GM12878 (cell line): Measurements from ENCODE around the gene FAM50A. TPM values are rescaled to one million over a fixed set of nuclear protein-coding genes. Genes with fewer than 3 reads are reported as not detected.

Experiments
- ATAC-seq: fragments of 200-7000 bp; cut with Tn5 transposase; 3 replicates; pipeline ENCODE4 v1.9.1; 2020; ENCODE audit warnings: mild to moderate bottlenecking, moderate library complexity
- BruUV-seq: library from RNA; stranded (reverse); fragments of 400-500 nt; replicated peaks from 2 replicates; lab custom pipeline; 2021; lab: Mats Ljungman, UMichigan
- CTCF ChIA-PET: fragments of 300-600 bp; sonication (Branson Sonifier 250); formaldehyde crosslinking; extraction: SDS; loops from one replicate; lab custom pipeline; 2021; ENCODE audit warnings: inconsistent platforms; lab: Yijun Ruan, JAX
- POLR2A ChIA-PET: fragments of 350-600 bp; formaldehyde crosslinking; extraction: SDS; loops from one replicate; lab custom pipeline; 2021; ENCODE audit warnings: inconsistent platforms; lab: Charles Lee
- RAD21 ChIA-PET: fragments of 300-600 bp; sonication (Branson Sonifier 250); formaldehyde crosslinking; loops from one replicate; lab custom pipeline; 2023; ENCODE audit warnings: antibody characterized with exemption; ENCODE audit not compliant: unreplicated experiment; lab: Charles Lee
- SMC1A ChIA-PET: fragments of 300-600 bp; sonication (Branson Sonifier 250); formaldehyde crosslinking; loops from one replicate; lab custom pipeline; 2023; ENCODE audit not compliant: unreplicated experiment, uncharacterized antibody; lab: Charles Lee
- DNase-seq: peaks from one replicate; pipeline ENCODE4 v3.0.0-alpha.2; 2011; ENCODE audit warnings: low read depth, low spot score
- FAIRE-seq: peaks from 3 replicates; lab custom pipeline; 2011; peaks lifted over from hg19 to GRCh38; lab: Jason Lieb, UNC
- H2AFZ ChIP-seq: 2 replicates; pipeline ENCODE4 v1.6.0; 2011; ENCODE audit warnings: low read depth, low read length, control low read depth; ENCODE audit not compliant: control insufficient read depth
- H3K27ac ChIP-seq: 2 replicates; pipeline ENCODE4 v1.5.1; 2011; ENCODE audit warnings: control low read depth; ENCODE audit not compliant: control insufficient read depth, insufficient read depth
- H3K27me3 ChIP-seq, 2 experiments: replicated peaks in 1 of 2; 2 replicates each; pipeline versions ENCODE4 v1.6.0 to v1.6.1; 2011; ENCODE audit warnings: low read length in 1 of 2; ENCODE audit not compliant: control insufficient read depth in 2 of 2, insufficient read depth in 2 of 2
- H3K36me3 ChIP-seq, 2 experiments: 2 replicates each; pipeline ENCODE4 v1.5.1; 2011; ENCODE audit warnings: low read length in 1 of 2; ENCODE audit not compliant: control insufficient read depth in 2 of 2, insufficient read depth in 2 of 2
- H3K4me1 ChIP-seq: 2 replicates; pipeline ENCODE4 v1.6.1; 2011; ENCODE audit warnings: mild to moderate bottlenecking, low read length, moderate library complexity, mixed read lengths; ENCODE audit not compliant: control insufficient read depth, insufficient read depth
- H3K4me2 ChIP-seq: 2 replicates; pipeline ENCODE4 v1.6.0; 2011; ENCODE audit warnings: control low read depth; ENCODE audit not compliant: control insufficient read depth, insufficient read depth
- H3K4me3 ChIP-seq: fragments of 200-600 bp; sonication (generic); 2 replicates; pipeline ENCODE4 v1.5.1; 2016
- H3K79me2 ChIP-seq: 2 replicates; pipeline ENCODE4 v1.6.0; 2011; ENCODE audit warnings: low read length; ENCODE audit not compliant: control insufficient read depth, insufficient read depth
- H3K9ac ChIP-seq: 2 replicates; pipeline ENCODE4 v1.8.0; 2011; ENCODE audit warnings: low read length, control low read depth, mixed read lengths; ENCODE audit not compliant: control insufficient read depth, insufficient read depth
- H3K9me3 ChIP-seq: replicated peaks from 3 replicates; pipeline ENCODE4 v1.5.1; 2011; ENCODE audit warnings: mild to moderate bottlenecking, low read length; ENCODE audit not compliant: control insufficient read depth, insufficient read depth
- H4K20me1 ChIP-seq: 2 replicates; pipeline ENCODE4 v1.6.0; 2011; ENCODE audit not compliant: control insufficient read depth, insufficient read depth
- CREM ChIP-seq: IDR thresholded peaks from 2 replicates; pipeline ENCODE4 v1.6.1; 2014; ENCODE audit warnings: antibody characterized with exemption, low read depth
- EZH2 ChIP-seq: IDR thresholded peaks from 2 replicates; pipeline ENCODE4 v1.6.1; 2012; ENCODE audit warnings: low read depth, mild to moderate bottlenecking, control low read depth, inconsistent platforms, low read length, borderline replicate concordance; ENCODE audit not compliant: control insufficient read depth
- FOXM1 ChIP-seq: IDR thresholded peaks from 2 replicates; pipeline ENCODE4 v1.6.1; 2012; ENCODE audit warnings: low read depth, mild to moderate bottlenecking, inconsistent platforms, low read length, moderate library complexity
- MEF2A ChIP-seq: IDR thresholded peaks from 2 replicates; pipeline ENCODE4 v1.6.1; 2011; ENCODE audit warnings: low read depth, mild to moderate bottlenecking, low read length, moderate library complexity; ENCODE audit not compliant: insufficient read depth
- MXI1 ChIP-seq: fragments of 150-350 bp; IDR thresholded peaks from 2 replicates; pipeline ENCODE4 v1.6.1; 2011; ENCODE audit warnings: low read depth, mild to moderate bottlenecking, inconsistent platforms, low read length, improper control_type of control experiment
- MYB ChIP-seq: fragments of 150-350 bp; IDR thresholded peaks from 2 replicates; pipeline ENCODE4 v1.6.1; 2014; ENCODE audit warnings: mild to moderate bottlenecking, low read depth, low read length, borderline replicate concordance
- RAD51 ChIP-seq: fragments of 450-650 bp; IDR thresholded peaks from 2 replicates; pipeline ENCODE4 v1.6.1; 2016; ENCODE audit warnings: moderate library complexity, mild to moderate bottlenecking, inconsistent platforms
- SMAD5 ChIP-seq: IDR thresholded peaks from 2 replicates; pipeline ENCODE4 v1.6.1; 2016; ENCODE audit warnings: antibody characterized with exemption, low read depth
- SMC3 ChIP-seq: IDR thresholded peaks from 2 replicates; pipeline ENCODE4 v1.6.1; 2011; ENCODE audit warnings: low read length, improper control_type of control experiment, borderline replicate concordance
- TBL1XR1 ChIP-seq: IDR thresholded peaks from 2 replicates; pipeline ENCODE4 v1.6.1; 2012; ENCODE audit warnings: low read depth, low read length, improper control_type of control experiment
- WGBS: methylation state at CpG from one replicate; pipeline ENCODE4 v1.1.6; 2016; ENCODE audit warnings: low lambda C conversion rate; ENCODE audit not compliant: insufficient replicate concordance, insufficient coverage; ENCODE audit errors: missing lambda C conversion rate; 5-methylcytosine and 5-hydroxymethylcytosine counted together
- in situ Hi-C: fragments of 300-500 bp; cut with MboI; formaldehyde crosslinking; loops from 9 replicates; pipeline ENCODE4 v1.14.3; 2018; ENCODE audit warnings: mixed read lengths
- intact Hi-C: fragments of 100-400 bp; cut with micrococcal nuclease; formaldehyde crosslinking; loops from one replicate; pipeline ENCODE4 v1.14.2; 2022; ENCODE audit not compliant: unreplicated experiment
- polyA plus RNA-seq, 11 experiments: library from polyadenylated mRNA; depleted of rRNA in 4 of 11; unstranded in 6 of 11; stranded (reverse) in 5 of 11; fragments of >200 nt; fragmentation: Nextera tagmentation in 4 of 11; fragmentation: Illumina TruSeq in 1 of 11; extraction: Ambion mirVana in 4 of 11; extraction: Trizol in 1 of 11; gene quantifications; 1 replicate in 1 of 11; 2 replicates in 10 of 11; pipeline versions ENCODE4 v1.2.1 to v1.2.3, GENCODE V29; 2011 to 2016; ENCODE audit warnings: inconsistent platforms in 2 of 11, missing spikeins in 2 of 11, low read depth in 1 of 11
- total RNA-seq, 4 experiments: library from RNA; depleted of rRNA in 3 of 4; stranded (reverse); fragments of >200 nt in 3 of 4; fragmentation: Illumina TruSeq in 1 of 4; extraction: Trizol in 1 of 4; gene quantifications; 2 replicates each; pipeline versions ENCODE4 v1.2.1 to v1.2.3, GENCODE V29; 2013 to 2021

The FAM50A gene
- total and polyA plus RNA-seq, 10 of the 15 experiments (the other 5 are each of a cell fraction or from before 2014, with no cell fraction given): 4.2 to 46.7 (median 34.6) TPM

GRCh38 chrX:154432210-154432609 is 11.7 kb upstream of the FAM50A start (continued):
- TF ChIP-seq MYB (no peak), EZH2 (no peak), RAD51 (no peak), FOXM1 (no peak), MXI1 (no peak), SMAD5 (no peak), SMC3 (no peak), CREM (no peak)

- ChIA-PET POLR2A (no interaction called here), CTCF (no interaction called here)
Measured at GRCh38 chrX:154433605-154434004, 10.3 kb upstream of the FAM50A start.

More at GRCh38 chrX:154433605-154434004, 10.3 kb upstream of the FAM50A start:
- TF ChIP-seq MEF2A (no peak), TBL1XR1 (no peak)
- no peaks in the 10 kb centered on the region for H3K27me3 ChIP-seq
- in situ Hi-C loops: no loop called here
- H3K9ac ChIP-seq: no peak overlapping the region
- DNase-seq: no peak
- H3K79me2 ChIP-seq: peaks cover 28% of the 10 kb centered on the region
- no TSS peak for BruUV-seq
- no peak overlapping the region for H3K27ac ChIP-seq
- no peak for ATAC-seq
- 68% methylated on average over 7 of the region's 7 CpGs for WGBS
- no peak for FAIRE-seq
- ChIA-PET SMC1A (no interaction called here), RAD21 (no interaction called here)
- peaks cover 0 to 2% of the 10 kb centered on the region in 2 experiments; a peak in 1 of 4 replicates for H3K36me3 ChIP-seq
- H3K4me3 ChIP-seq: no peak overlapping the region
- intact Hi-C loops: no loop called here
- no peaks in the 10 kb centered on the region for H3K4me1 ChIP-seq
- H3K4me2 ChIP-seq: no peak overlapping the region
- no peaks in the 10 kb centered on the region; the same call in 2 of the 3 replicates for H3K9me3 ChIP-seq
- no peaks in the 10 kb centered on the region for H4K20me1 ChIP-seq
- no peak overlapping the region for H2AFZ ChIP-seq
